ENCODE results near the gene UBLCP1. TPM values are rescaled to one million over a fixed set of nuclear protein-coding genes. Genes with fewer than 3 reads are reported as not detected.
A peak's percentile ranks its signal among the peaks of the same experiment; 100 is the strongest.

Gene UBLCP1
- total and polyA plus RNA-seq, 2 of the 13 experiments (the other 11 are each of a cell fraction or from before 2014, with no cell fraction given) = 6.5 to 12.6 TPM

DNA sequence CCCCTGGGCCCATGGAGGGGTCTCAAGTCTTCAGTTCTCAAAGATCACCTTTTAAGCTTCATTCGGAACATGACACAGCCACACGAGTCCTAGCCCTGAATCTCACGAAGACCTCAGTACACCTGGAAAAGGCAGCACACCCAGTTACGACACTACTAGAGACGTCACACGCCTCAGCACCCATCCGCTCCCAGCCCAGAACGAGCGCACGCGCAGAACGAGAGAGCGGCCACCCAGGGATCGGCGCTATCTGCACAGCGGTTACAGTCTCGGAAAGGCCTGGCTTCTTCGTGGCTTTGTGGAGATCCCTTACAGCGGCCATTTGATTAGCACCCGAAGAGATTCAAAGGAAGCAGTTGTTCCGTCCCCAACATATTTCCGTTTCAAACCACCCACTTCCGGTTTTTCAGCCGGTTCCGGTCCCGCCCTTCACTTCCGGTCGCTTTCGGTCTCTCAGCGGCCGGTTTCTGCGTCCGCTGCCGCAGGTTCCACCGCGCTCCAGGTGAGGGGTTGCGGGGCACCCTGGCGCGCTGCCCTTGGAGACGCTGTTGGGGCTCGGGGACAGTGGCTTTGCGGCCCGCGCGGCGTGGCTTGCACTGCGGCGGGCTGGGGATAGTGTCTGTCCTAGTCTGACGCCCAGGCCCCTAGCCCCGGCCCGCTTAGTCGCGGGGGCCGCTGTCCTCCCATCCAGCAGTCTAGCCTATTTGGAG lies at the start of gene UBLCP1 (continued):
- TF ChIP-seq, protein P1, sequence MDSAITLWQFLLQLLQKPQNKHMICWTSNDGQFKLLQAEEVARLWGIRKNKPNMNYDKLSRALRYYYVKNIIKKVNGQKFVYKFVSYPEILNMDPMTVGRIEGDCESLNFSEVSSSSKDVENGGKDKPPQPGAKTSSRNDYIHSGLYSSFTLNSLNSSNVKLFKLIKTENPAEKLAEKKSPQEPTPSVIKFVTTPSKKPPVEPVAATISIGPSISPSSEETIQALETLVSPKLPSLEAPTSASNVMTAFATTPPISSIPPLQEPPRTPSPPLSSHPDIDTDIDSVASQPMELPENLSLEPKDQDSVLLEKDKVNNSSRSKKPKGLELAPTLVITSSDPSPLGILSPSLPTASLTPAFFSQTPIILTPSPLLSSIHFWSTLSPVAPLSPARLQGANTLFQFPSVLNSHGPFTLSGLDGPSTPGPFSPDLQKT (CRISPR knock-in tag; IDR thresholded peaks at IDR 0.05; ENCODE audit: borderline replicate concordance) = no peak
- TF ChIP-seq, protein P2, sequence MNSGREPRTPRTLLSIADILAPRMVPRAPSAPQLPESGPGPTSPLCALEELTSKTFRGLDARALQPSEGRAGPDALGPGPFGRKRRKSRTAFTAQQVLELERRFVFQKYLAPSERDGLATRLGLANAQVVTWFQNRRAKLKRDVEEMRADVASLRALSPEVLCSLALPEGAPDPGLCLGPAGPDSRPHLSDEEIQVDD (CRISPR knock-in tag; IDR thresholded peaks at IDR 0.05; ENCODE audit: borderline replicate concordance) = peak; percentile 32; the same call in 1 of the 2 replicates
- TF ChIP-seq, protein P3, sequence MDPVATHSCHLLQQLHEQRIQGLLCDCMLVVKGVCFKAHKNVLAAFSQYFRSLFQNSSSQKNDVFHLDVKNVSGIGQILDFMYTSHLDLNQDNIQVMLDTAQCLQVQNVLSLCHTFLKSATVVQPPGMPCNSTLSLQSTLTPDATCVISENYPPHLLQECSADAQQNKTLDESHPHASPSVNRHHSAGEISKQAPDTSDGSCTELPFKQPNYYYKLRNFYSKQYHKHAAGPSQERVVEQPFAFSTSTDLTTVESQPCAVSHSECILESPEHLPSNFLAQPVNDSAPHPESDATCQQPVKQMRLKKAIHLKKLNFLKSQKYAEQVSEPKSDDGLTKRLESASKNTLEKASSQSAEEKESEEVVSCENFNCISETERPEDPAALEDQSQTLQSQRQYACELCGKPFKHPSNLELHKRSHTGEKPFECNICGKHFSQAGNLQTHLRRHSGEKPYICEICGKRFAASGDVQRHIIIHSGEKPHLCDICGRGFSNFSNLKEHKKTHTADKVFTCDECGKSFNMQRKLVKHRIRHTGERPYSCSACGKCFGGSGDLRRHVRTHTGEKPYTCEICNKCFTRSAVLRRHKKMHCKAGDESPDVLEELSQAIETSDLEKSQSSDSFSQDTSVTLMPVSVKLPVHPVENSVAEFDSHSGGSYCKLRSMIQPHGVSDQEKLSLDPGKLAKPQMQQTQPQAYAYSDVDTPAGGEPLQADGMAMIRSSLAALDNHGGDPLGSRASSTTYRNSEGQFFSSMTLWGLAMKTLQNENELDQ (CRISPR knock-in tag; IDR thresholded peaks at IDR 0.05; ENCODE audit: borderline replicate concordance) = no peak
- TF ChIP-seq, protein P4, sequence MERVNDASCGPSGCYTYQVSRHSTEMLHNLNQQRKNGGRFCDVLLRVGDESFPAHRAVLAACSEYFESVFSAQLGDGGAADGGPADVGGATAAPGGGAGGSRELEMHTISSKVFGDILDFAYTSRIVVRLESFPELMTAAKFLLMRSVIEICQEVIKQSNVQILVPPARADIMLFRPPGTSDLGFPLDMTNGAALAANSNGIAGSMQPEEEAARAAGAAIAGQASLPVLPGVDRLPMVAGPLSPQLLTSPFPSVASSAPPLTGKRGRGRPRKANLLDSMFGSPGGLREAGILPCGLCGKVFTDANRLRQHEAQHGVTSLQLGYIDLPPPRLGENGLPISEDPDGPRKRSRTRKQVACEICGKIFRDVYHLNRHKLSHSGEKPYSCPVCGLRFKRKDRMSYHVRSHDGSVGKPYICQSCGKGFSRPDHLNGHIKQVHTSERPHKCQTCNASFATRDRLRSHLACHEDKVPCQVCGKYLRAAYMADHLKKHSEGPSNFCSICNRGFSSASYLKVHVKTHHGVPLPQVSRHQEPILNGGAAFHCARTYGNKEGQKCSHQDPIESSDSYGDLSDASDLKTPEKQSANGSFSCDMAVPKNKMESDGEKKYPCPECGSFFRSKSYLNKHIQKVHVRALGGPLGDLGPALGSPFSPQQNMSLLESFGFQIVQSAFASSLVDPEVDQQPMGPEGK (CRISPR knock-in tag; IDR thresholded peaks at IDR 0.05) = peak; percentile 68; the same call in 1 of the 2 replicates
- TF ChIP-seq YEATS2 (CRISPR knock-in tag; IDR thresholded peaks at IDR 0.05; ENCODE audit: borderline replicate concordance) (peak; percentile 91; the same call in 1 of the 2 replicates), ZNF441 (CRISPR knock-in tag; IDR thresholded peaks at IDR 0.05; ENCODE audit: borderline replicate concordance) (peak; percentile 71; the same call in 1 of the 2 replicates), REXO4 (CRISPR knock-in tag; IDR thresholded peaks at IDR 0.05; ENCODE audit: borderline replicate concordance) (no peak), ZNF460 (CRISPR knock-in tag; IDR thresholded peaks at IDR 0.05; ENCODE audit: borderline replicate concordance) (peak; percentile 24; the same call in 1 of the 2 replicates), GLI4 (CRISPR knock-in tag; IDR thresholded peaks at IDR 0.05; ENCODE audit: borderline replicate concordance) (peak; percentile 72; the same call in 1 of the 2 replicates), ZFP36 (IDR thresholded peaks at IDR 0.05; ENCODE audit: borderline replicate concordance, low read depth, low read length, partially characterized antibody) (no peak)
- TF ChIP-seq, protein P5, sequence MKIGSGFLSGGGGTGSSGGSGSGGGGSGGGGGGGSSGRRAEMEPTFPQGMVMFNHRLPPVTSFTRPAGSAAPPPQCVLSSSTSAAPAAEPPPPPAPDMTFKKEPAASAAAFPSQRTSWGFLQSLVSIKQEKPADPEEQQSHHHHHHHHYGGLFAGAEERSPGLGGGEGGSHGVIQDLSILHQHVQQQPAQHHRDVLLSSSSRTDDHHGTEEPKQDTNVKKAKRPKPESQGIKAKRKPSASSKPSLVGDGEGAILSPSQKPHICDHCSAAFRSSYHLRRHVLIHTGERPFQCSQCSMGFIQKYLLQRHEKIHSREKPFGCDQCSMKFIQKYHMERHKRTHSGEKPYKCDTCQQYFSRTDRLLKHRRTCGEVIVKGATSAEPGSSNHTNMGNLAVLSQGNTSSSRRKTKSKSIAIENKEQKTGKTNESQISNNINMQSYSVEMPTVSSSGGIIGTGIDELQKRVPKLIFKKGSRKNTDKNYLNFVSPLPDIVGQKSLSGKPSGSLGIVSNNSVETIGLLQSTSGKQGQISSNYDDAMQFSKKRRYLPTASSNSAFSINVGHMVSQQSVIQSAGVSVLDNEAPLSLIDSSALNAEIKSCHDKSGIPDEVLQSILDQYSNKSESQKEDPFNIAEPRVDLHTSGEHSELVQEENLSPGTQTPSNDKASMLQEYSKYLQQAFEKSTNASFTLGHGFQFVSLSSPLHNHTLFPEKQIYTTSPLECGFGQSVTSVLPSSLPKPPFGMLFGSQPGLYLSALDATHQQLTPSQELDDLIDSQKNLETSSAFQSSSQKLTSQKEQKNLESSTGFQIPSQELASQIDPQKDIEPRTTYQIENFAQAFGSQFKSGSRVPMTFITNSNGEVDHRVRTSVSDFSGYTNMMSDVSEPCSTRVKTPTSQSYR (CRISPR knock-in tag; IDR thresholded peaks at IDR 0.05; ENCODE audit: borderline replicate concordance) = no peak; the same call in 1 of the 2 replicates
- TF ChIP-seq, protein P6, sequence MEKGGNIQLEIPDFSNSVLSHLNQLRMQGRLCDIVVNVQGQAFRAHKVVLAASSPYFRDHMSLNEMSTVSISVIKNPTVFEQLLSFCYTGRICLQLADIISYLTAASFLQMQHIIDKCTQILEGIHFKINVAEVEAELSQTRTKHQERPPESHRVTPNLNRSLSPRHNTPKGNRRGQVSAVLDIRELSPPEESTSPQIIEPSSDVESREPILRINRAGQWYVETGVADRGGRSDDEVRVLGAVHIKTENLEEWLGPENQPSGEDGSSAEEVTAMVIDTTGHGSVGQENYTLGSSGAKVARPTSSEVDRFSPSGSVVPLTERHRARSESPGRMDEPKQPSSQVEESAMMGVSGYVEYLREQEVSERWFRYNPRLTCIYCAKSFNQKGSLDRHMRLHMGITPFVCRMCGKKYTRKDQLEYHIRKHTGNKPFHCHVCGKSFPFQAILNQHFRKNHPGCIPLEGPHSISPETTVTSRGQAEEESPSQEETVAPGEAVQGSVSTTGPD (CRISPR knock-in tag; IDR thresholded peaks at IDR 0.05) = no peak
- TF ChIP-seq, protein P7, sequence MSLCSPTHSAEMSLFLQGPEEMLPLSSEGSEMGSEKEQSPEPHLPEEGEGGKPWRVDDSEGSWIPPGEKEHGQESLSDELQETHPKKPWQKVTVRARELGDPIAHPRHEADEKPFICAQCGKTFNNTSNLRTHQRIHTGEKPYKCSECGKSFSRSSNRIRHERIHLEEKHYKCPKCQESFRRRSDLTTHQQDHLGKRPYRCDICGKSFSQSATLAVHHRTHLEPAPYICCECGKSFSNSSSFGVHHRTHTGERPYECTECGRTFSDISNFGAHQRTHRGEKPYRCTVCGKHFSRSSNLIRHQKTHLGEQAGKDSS (CRISPR knock-in tag; IDR thresholded peaks at IDR 0.05; ENCODE audit: borderline replicate concordance, low read depth) = 0 out of 2 replicates have a peak, but pooled peaks have one; percentile 11
- TF ChIP-seq, protein P8, sequence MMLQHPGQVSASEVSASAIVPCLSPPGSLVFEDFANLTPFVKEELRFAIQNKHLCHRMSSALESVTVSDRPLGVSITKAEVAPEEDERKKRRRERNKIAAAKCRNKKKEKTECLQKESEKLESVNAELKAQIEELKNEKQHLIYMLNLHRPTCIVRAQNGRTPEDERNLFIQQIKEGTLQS (CRISPR knock-in tag; IDR thresholded peaks at IDR 0.05) = no peak
